GM12874 (cell line): Measurements from ENCODE around the gene STK17A.

ENCODE experiments used
- TF ChIP-seq, protein P1 (sequence below): IDR thresholded peaks from 2 replicates; pipeline ENCODE4 v1.5.1; 2011; ENCODE audit warnings: low read depth, mild to moderate bottlenecking, control low read depth, low read length, moderate library complexity; ENCODE audit not compliant: insufficient read depth

STK17A gene

DNA sequence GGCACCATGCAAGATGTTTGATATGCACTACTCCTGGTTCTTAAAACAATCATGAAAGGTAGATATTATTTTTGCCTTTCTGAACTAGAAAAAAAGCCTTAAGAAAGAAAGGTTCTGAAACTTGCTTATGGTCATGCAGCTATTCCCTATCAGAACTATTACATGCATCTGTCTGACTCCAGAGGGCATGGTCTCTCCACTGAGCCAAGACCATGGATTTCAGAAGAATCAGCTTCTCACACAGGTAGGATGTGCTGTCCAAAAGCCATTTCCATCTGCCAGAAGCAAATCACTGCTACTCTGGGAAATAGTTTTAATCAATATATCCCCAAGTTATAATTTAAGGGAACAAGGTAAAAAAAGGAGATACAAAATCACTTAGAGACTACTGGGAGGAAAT, 69.5 kb downstream of the STK17A start:
- TF ChIP-seq, protein P1, sequence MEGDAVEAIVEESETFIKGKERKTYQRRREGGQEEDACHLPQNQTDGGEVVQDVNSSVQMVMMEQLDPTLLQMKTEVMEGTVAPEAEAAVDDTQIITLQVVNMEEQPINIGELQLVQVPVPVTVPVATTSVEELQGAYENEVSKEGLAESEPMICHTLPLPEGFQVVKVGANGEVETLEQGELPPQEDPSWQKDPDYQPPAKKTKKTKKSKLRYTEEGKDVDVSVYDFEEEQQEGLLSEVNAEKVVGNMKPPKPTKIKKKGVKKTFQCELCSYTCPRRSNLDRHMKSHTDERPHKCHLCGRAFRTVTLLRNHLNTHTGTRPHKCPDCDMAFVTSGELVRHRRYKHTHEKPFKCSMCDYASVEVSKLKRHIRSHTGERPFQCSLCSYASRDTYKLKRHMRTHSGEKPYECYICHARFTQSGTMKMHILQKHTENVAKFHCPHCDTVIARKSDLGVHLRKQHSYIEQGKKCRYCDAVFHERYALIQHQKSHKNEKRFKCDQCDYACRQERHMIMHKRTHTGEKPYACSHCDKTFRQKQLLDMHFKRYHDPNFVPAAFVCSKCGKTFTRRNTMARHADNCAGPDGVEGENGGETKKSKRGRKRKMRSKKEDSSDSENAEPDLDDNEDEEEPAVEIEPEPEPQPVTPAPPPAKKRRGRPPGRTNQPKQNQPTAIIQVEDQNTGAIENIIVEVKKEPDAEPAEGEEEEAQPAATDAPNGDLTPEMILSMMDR: no peak

DNA sequence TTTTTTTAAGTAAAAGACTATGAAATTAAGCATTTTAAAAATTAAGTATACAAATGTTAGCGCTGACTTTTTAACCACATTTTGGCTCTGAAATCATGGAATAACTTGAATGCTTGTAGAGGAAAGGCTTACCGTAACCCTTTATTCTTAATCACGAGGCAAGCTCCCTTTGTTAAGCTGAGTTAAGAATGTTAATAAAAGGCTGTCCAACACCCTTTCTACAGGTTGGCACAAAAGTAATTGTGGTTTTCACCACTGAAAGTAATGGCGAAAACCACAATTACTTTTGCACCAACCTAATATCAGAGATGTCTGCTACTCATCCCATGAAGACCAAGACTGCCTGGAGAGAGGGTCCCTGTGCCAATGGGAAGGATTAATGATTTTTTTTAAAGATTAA, 70.6 kb downstream of the STK17A start:
- TF ChIP-seq, protein P1: no peak

DNA sequence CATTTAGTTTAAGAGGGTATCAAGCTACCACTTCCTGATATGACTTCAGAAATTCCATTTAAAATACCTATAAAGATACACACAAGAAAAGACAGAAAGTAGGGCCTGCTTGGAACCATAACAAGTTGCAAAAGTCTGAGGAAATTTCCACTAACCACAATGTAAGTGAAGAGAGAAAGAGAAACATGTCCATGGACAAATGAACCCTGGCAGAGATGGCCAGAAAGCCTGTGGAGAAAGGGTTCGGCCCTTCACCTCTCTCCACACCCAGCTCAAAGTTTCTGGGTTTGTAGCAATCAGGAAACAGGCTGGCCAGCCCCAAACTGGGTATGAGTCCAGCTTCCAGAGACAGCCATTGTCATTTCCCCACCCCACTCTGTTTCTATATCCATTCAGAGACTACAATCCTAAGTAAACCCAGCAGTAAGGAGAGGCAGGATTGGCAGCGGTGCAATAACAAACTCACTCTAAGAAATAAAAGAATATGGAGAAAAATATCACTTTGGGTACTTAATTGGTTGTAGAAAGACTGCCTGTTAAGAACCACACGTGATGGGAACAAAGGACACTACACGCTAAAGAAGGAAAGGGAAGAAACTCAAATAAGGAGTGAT, 71.1 kb downstream of the STK17A start:
- TF ChIP-seq, protein P1: no peak

DNA sequence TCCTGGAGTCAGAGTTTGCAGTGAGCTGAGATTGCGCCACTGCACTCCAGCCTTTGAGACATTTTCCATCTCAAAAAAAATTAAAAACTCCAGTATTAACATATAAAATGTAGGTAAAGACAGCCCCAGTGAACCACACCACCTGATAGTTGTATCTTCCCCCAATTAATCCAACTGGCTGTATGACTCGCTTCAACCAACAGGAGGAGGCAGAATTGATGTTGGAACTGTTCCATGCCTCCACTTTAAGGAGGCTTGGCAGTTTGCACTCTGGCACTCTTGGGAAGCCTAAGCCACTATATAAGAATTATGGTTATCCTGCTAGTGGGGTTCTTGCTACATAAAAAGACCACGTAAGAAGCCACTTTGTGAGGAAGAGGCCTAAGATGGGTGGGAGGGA, 72.7 kb downstream of the STK17A start:
- TF ChIP-seq, protein P1: no peak

DNA sequence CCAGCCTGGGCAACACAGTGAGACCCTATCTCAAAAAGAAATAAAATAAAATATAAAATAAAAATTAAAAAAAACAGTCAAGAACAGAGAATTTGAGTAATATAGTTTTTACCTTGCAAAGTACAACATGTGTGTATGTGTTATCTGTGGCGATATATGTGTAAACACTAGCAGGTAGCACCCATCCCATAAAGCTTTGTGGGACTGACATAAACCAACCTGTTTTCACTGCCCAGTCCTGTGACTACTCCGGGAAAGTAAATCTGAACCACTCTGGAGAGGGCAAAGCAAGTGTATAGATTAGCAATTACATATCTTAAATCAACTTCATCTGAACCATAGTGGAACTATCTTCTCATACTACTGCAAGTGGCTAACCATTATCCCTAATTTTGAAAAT, 74.1 kb downstream of the STK17A start:
- TF ChIP-seq, protein P1: no peak

DNA sequence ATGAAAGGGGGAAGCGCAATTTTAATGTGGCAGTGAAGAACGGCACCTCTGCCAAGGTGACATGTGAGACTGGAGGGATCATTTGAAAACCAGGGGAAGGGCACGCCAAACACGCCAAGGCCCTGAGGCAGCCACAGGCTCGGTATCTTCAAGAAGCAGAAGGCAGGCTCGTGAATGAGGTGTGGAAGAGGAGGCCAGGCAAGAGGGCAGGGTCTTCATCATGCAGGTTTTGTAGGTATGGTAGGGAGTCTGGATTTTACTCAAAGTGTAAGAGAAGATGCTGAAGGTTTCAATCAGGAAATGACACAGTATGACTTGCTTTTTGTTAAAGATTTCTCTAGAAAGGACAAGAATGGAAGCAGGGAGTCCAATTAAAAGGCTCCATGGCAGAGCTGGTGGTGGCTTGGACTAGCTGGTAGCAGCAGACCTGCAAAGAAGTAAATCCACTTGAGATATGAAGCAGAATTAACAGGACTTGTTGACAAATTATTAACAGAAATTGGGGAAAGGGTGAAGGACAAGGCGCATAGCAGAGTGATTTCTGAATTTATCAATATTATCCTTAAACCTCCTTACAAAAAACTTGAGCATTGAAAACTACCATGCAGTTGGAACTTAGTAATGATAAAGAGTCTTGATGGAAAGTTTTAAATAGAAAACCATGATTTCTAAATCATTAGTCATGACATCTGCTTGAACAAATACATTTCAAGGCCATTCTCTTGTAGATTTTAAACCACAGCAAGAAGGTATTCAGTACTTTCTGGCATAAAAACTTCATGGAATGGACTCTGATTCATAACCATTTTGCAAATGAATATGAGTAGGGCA, 76.0 kb downstream of the STK17A start:
- TF ChIP-seq, protein P1: no peak

DNA sequence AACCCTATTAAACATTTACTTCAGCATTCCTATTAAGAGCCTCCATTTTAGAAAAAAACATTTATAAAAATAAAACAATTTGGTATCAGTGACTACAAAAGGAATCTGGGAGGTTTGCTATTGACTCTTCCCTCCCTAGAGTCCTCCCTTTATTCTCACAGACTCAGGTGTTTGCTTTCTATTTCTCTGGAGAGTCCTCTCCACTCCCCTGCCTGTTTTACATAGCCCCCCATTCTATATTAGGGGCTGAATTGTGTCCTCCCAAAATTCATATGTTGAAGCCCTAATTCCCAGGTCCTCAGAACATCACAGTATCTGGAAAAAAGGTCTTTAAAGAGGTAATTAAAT, 76.6 kb downstream of the STK17A start:
- TF ChIP-seq, protein P1: no peak
